Esophagus squamous epithelium (tissue), 5 donors: ENCODE data around the gene NOL3. TPM values are rescaled to one million over a fixed set of nuclear protein-coding genes. Genes with fewer than 3 reads are reported as not detected.

Source experiments
- DNase-seq: peaks from one replicate; lab custom pipeline; 2025; lab: John Stamatoyannopoulos, UW
- H3K27ac ChIP-seq, 4 donors: fragments of 200-600 bp; sonication (generic); one replicate each; pipeline ENCODE4 v1.5.1; 2016 to 2019; ENCODE audit warnings: mild to moderate bottlenecking in 1 of 4
- H3K27me3 ChIP-seq, 4 donors: fragments of 200-600 bp; sonication (generic); 1 replicate in 3 of 4; 2 replicates in 1 of 4; pipeline versions ENCODE4 v1.5.1 to v1.6.0; 2017 to 2021; ENCODE audit warnings: antibody characterized with exemption in 1 of 4
- H3K36me3 ChIP-seq, 3 donors: fragments of 200-600 bp; sonication (generic); one replicate each; pipeline ENCODE4 v1.5.1; 2016 to 2019
- H3K4me1 ChIP-seq, 3 donors: fragments of 200-600 bp; sonication (generic); one replicate each; pipeline ENCODE4 v1.5.1; 2017 to 2019
- H3K4me3 ChIP-seq, 4 donors: fragments of 200-600 bp; sonication (generic); 1 replicate in 3 of 4; 2 replicates in 1 of 4; pipeline ENCODE4 v1.5.1; 2016 to 2019; ENCODE audit warnings: mild to moderate bottlenecking in 2 of 4, moderate library complexity in 1 of 4
- H3K9me3 ChIP-seq, 3 donors: fragments of 200-600 bp; sonication (generic); one replicate each; pipeline ENCODE4 v1.5.1; 2016 to 2019
- POLR2A ChIP-seq, 4 donors: fragments of 450-650 bp; IDR thresholded peaks; one replicate each; pipeline ENCODE4 v1.6.1; 2017; ENCODE audit warnings: antibody characterized with exemption in 4 of 4, mild to moderate bottlenecking in 4 of 4, moderate library complexity in 3 of 4
- WGBS, 2 donors: methylation state at CpG; one replicate each; pipeline ENCODE4 v1.1.5; 2018; 5-methylcytosine and 5-hydroxymethylcytosine counted together
- intact Hi-C: fragments of 100-400 bp; cut with DNase I; formaldehyde crosslinking; loops from one replicate; pipeline ENCODE4 v1.15.0; 2022
- total RNA-seq, 4 donors: library from RNA; depleted of rRNA; stranded (reverse); fragments of >200 nt; gene quantifications; one replicate each; pipeline ENCODE4 v1.1.0, GENCODE V29; 2016
- TF ChIP-seq, protein P1 (sequence below), 6 experiments: fragments of 450-650 bp in 4 of 6; fragments of 200-600 bp in 2 of 6; sonication (generic) in 2 of 6; IDR thresholded peaks; one replicate each; pipeline ENCODE4 v1.5.1; 2016 to 2019; ENCODE audit warnings: antibody characterized with exemption in 6 of 6, mild to moderate bottlenecking in 4 of 6, moderate library complexity in 4 of 6
- donor health status: DM: yes; HTN: yes; CAD: no.

NOL3 gene
- total RNA-seq, 4 donors from 2014 or later = 25.1 to 56.1 (median 36.7) TPM

DNA sequence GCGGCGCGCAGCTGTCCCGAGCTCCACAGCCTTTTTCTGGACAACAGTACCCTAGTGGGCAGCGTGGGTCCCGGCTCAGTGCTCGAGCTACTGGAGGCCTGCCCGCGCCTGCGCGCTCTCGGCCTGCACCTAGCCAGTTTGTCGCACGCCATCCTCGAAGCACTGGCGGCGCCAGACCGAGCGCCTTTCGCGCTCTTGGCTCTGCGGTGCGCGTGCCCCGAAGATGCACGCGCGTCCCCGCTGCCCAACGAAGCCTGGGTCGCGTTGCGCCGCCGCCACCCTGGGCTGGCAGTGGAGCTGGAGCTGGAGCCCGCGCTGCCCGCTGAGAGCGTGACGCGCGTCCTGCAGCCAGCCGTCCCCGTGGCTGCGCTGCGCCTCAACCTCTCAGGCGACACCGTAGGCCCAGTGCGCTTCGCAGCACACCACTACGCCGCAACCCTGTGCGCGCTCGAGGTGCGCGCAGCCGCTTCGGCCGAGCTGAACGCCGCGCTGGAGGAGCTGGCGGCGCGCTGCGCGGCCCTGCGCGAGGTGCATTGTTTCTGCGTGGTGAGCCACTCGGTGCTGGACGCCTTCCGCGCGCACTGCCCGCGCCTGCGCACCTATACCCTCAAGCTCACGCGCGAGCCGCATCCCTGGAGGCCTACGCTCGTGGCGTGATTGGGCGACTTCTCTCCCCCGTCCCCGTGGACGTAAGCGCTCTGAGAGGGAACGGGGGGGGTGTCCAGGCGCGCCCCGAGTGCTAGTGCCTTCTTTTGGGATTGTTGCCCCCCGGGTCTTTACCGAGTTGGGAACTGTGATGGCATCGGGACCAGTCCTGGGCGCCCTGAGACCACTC lies 7.0 kb upstream of the NOL3 start:
- Histone ChIP-seq H3K27me3 (peaks cover 0 to 49% (median 0%) of the 10 kb centered on the region in 4 donors), H3K27ac (peak overlapping the region; percentile 60 to 87 (median 80)), H3K36me3 (peaks cover 0 to 12% (median 0%) of the 10 kb centered on the region in 3 donors), H3K4me3 (peak overlapping the region; percentile 15 to 63 (median 46)), H3K9me3 (no peaks in the 10 kb centered on the region), H3K4me1 (peaks cover 39 to 76% (median 50%) of the 10 kb centered on the region in 3 donors)
- TF ChIP-seq, protein P1, sequence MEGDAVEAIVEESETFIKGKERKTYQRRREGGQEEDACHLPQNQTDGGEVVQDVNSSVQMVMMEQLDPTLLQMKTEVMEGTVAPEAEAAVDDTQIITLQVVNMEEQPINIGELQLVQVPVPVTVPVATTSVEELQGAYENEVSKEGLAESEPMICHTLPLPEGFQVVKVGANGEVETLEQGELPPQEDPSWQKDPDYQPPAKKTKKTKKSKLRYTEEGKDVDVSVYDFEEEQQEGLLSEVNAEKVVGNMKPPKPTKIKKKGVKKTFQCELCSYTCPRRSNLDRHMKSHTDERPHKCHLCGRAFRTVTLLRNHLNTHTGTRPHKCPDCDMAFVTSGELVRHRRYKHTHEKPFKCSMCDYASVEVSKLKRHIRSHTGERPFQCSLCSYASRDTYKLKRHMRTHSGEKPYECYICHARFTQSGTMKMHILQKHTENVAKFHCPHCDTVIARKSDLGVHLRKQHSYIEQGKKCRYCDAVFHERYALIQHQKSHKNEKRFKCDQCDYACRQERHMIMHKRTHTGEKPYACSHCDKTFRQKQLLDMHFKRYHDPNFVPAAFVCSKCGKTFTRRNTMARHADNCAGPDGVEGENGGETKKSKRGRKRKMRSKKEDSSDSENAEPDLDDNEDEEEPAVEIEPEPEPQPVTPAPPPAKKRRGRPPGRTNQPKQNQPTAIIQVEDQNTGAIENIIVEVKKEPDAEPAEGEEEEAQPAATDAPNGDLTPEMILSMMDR (IDR thresholded peaks at IDR 0.05) = no peak
- TF ChIP-seq POLR2A (IDR thresholded peaks at IDR 0.05) = peak in 1 of 4 donors; percentile 46
- intact Hi-C loops = no loop called here
- DNase-seq = no peak
- WGBS, 2 donors = 31% methylated on average over 13 of the region's 99 CpGs; no CpG with 5 or more reads in 1 of the 2 donors

DNA sequence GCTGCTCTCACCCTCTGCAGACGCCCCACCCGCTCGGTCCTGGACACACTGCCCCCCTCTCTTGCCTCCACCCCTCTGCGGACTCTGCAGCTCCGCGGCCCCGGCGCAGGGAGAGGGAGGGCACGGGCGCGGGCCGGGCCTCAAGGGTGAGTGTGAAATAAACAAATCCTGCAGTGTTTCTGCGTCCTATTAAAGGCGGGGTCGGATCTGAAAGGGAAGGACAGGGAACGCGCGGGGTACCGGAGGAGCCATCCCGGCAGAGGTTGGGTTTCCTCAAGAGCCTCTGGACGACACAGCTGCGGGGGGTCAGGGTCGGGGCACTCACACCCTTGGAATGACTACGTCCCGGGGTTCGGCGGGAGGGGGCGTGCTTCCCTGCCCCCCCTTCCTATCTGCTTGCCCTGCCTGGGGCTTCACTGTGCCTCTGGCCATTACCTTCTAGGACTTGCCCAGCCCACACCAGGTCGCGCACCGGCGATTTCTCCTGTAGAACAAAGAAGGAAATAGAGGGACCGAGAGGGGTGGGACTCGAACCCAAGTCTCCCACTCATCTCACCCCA lies 6.3 kb upstream of the NOL3 start:
- Histone ChIP-seq H3K27me3 (peaks cover 0 to 49% (median 0%) of the 10 kb centered on the region in 4 donors), H3K9me3 (no peaks in the 10 kb centered on the region), H3K36me3 (peaks cover 0 to 12% (median 0%) of the 10 kb centered on the region in 3 donors), H3K4me3 (peak overlapping the region; percentile 15 to 63 (median 46)), H3K27ac (peak overlapping the region; percentile 60 to 87 (median 80)), H3K4me1 (peaks cover 32 to 75% (median 47%) of the 10 kb centered on the region in 3 donors)
- intact Hi-C loops = no loop called here
- no peak for TF ChIP-seq POLR2A (IDR thresholded peaks at IDR 0.05)
- TF ChIP-seq, protein P1 (IDR thresholded peaks at IDR 0.05) = no peak
- 6 to 12% methylated on average over 6 to 16 of the region's 34 CpGs for WGBS, 2 donors
- DNase-seq = no peak

DNA sequence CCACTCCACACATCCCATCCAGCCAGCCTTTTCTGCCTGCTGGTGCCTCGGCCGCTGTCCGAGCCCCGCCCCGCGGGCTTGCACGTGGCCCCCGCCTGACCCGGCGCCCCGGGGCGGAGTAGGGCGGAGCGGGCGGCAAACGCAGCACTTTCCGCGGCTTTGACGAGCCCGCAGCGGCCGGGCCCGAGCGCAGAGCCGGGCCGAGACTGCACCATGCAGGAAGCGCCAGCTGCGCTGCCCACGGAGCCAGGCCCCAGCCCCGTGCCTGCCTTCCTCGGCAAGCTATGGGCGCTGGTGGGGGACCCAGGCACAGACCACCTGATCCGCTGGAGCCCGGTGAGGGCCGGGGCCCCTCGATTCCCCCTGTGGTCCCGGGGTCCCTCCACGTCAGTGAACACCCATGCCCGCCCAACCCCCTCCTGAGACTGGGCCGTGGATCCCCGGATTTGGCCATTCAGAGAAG lies 5.7 kb upstream of the NOL3 start, which contains the start of gene HSF4:
HSF4 (plus strand) TSS at position 147 of the 463 bp plus-strand sequence; CDS start at position 214, 67 bp downstream.
- H3K4me3 ChIP-seq = peak within 1 kb of the TSS; percentile 15 to 63 (median 46)
- intact Hi-C loops = no loop called here
- peak within 1 kb of the TSS; percentile 60 to 87 (median 80) for H3K27ac ChIP-seq
- no peak for DNase-seq
- TF ChIP-seq, protein P1 (IDR thresholded peaks at IDR 0.05) = peak in 1 of 6 experiments; percentile 3
- TF ChIP-seq POLR2A (IDR thresholded peaks at IDR 0.05) = peak in 2 of 4 donors; percentile 57 to 67
- no peaks in the 10 kb centered on the region for H3K9me3 ChIP-seq
- peaks cover 34 to 76% (median 52%) of the 10 kb centered on the region in 3 donors for H3K4me1 ChIP-seq
- no CpG with 5 or more reads among the region's 41 CpGs for WGBS, 2 donors
- H3K36me3 ChIP-seq = peaks cover 0 to 12% (median 0%) of the 10 kb centered on the region in 3 donors
- H3K27me3 ChIP-seq = peaks cover 0 to 49% (median 0%) of the 10 kb centered on the region in 4 donors

DNA sequence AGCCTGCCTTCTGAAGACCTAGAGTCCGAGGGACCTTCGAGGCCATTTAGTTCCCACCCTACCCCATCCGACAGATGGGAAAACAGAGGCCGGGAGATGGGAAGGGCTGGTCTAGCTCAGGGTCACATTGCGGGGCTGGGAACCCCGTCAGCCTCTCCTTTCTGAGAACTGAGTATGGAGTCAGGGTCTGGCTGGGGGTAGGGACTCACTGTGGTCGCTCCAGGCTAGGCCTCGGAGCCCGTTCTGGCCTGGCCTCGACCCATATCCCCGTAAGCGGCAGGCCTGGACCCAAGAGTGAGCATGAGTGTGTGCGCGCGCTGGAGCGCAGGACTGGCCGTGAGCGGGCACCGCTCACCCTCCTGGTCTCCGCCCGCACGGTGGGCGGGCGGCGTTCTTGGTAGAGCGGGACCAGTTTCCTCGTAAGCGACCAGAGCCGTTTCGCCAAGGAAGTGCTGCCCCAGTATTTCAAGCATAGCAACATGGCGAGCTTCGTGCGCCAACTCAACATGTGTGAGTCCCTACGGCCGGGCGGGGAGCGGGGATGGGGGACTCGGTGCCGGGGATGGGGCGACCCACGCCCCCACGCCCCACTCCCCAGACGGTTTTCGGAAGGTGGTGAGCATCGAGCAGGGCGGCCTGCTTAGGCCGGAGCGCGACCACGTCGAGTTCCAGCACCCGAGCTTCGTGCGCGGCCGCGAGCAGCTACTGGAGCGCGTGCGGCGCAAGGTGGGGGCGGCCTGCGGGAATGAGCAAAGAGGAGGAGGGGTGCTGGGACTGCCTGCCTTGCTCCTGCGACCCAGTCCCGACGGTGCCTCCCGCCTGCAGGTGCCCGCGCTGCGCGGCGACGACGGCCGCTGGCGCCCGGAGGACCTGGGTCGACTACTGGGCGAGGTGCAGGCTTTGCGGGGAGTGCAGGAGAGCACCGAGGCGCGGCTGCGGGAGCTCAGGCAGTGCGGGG lies 4.9 kb upstream of the NOL3 start:
- 36 to 39% methylated on average over 4 to 6 of the region's 85 CpGs for WGBS, 2 donors
- peaks cover 40 to 79% (median 58%) of the 10 kb centered on the region in 3 donors for H3K4me1 ChIP-seq
- H3K27me3 ChIP-seq = peaks cover 0 to 50% (median 0%) of the 10 kb centered on the region in 4 donors
- H3K27ac ChIP-seq = peak overlapping the region; percentile 60 to 87 (median 80)
- DNase-seq = no peak
- TF ChIP-seq POLR2A (IDR thresholded peaks at IDR 0.05) = no peak
- TF ChIP-seq, protein P1 (IDR thresholded peaks at IDR 0.05) = no peak
- H3K9me3 ChIP-seq = no peaks in the 10 kb centered on the region
- peak overlapping the region in 3 of 4 donors; percentile 43 to 63 (median 48) for H3K4me3 ChIP-seq
- intact Hi-C loops = no loop called here
- H3K36me3 ChIP-seq = peaks cover 0 to 12% (median 0%) of the 10 kb centered on the region in 3 donors
